ENCODE measurements around the gene PDE6A. TPM values are rescaled to one million over a fixed set of nuclear protein-coding genes. Genes with fewer than 3 reads are reported as not detected.
A peak's percentile ranks its signal among the peaks of the same experiment; 100 is the strongest.
"Not testable (repeated sequence)": the region's sequence is repeated elsewhere in the genome, so short reads cannot be mapped to it uniquely, and the experiment has no call there.

Gene PDE6A
- total RNA-seq, 1 donor from 2014 or later = 0.10 TPM

GRCh38 chr5:149895416-149896345 lies 48.9 kb downstream of the PDE6A start:
- peak; percentile 92 for DNase-seq (ENCODE audit: low read depth)

DNA sequence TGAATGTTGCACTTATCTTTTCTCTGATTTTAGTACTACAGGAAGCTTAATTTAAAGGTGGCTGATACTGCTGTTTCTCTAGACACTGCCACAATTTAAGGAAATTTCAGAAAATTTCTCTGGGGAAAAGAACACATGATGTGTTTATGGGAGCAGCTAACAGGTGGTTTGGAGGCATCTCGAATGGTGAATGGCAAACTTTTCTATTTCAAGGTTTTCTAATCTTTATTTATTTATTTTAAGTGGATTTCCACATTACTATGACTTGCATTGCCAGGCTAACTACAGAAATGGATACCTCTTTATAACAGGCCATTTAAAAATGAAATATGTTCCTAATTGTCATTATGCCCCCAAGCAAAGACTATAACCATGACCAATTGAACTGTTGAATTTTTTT lies 50.4 kb downstream of the PDE6A start:
- DNase-seq (ENCODE audit: low read depth) = no peak

DNA sequence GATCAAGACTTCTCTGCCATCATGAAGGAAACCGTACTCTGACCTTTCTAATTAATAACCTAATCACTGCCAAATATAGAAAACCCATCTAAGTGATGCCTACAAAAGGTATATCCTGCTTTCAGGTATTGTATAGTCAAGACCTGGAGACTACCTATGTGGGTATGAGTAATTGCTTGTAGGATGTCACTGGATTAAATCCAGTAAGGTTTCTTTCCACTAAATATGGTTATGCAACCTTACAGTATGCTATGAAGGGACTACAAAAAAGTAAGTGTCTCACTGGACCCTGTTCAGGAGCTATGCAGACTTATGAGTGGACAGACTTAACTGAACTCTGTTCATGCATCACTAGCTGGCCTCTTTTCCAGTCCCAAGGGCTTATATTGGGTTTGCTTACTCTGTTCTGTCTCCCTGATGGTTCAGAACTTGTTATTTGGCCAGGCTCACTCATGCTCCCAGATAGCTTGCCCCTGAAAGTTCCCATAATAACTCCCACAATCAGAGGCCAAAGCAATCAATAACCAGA lies 51.1 kb downstream of the PDE6A start:
- peak; percentile 59 for DNase-seq (ENCODE audit: low read depth)

GRCh38 chr5:149892594-149892993 lies 52.0 kb downstream of the PDE6A start:
- no peak for DNase-seq (ENCODE audit: low read depth)

GRCh38 chr5:149888280-149888679 lies 56.3 kb downstream of the PDE6A start:
- DNase-seq (ENCODE audit: low read depth) = no peak

GRCh38 chr5:149887622-149888183 lies 56.9 kb downstream of the PDE6A start:
- DNase-seq (ENCODE audit: low read depth) = peak; percentile 89

DNA sequence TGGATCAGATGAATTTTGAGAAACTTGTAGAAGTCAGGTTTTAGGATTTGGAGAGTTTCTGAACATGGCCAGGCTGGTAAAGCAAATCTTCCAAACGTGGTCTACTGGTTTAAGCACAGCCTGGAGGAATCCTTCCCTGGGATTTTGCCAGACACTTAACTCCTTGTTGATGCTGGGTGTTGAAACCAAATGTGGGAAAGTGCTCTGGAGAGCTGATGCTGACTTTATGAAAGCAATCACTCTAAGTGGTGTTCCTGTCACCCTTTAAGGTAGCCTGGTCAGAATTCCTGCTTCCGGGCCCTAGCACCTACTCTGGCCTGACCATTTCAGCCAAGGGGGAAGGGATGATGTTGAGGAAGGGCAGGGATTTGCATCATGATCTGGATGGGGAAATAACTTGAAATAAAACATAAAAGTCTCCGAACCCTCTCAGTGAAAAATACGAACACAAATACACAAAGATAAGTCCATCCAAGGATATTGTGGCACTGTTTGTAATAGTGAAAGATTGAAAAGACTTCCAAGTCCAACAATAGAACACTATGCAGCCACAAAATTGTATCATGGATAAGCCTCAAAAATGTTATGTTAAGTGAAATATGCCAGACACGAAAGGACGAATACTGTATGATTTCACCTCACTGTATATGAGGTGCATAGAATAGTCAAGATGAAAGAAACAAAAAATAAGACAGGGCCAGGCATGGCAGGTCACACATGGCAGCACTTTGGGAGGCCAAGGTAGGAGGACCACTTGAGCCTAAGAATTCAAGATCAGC lies 57.7 kb downstream of the PDE6A start:
- peak; percentile 79 for DNase-seq (ENCODE audit: low read depth)

- peak; percentile 66 for DNase-seq (ENCODE audit: low read depth)
Measured at GRCh38 chr5:149886060-149886459, 58.5 kb downstream of the PDE6A start.

DNA sequence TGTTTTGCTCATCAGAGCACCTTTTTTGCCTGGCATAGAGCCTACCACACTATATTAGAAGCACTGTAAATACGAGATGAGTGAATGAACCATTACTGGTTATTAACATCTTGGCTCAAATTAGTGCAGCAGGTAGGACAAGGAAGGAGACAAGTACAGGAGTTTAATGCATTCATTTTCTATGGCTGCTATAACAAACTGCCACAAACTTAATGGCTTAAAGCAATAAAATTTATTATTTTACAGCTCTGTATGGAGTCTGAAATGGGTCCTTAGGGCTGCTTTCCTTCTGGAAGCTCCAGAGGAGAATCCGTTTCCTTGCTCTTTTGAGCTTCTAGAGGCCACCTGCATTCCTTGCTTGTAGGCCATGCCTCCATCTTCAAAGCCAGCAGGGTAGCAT lies 59.1 kb downstream of the PDE6A start:
- DNase-seq (ENCODE audit: low read depth) = no peak

DNA sequence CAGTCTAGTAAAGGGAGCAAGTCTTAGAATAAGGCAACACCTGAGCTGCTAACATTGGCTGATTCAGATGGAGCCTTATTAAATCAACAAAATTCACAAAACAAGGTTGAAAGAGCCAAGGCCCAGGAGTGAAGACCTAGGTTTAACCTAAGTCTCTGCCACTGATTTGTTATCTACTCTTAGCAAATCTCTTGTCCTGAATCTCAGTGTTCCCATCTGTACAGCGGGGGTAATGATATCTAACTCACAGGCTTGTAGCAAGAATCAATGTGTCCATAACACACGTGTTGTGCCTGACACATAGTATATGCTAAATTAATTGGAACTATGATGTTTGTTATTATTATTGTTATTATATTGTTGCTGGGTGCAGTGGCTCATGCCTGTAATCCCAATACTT lies 61.0 kb downstream of the PDE6A start:
- no peak for DNase-seq (ENCODE audit: low read depth)

DNA sequence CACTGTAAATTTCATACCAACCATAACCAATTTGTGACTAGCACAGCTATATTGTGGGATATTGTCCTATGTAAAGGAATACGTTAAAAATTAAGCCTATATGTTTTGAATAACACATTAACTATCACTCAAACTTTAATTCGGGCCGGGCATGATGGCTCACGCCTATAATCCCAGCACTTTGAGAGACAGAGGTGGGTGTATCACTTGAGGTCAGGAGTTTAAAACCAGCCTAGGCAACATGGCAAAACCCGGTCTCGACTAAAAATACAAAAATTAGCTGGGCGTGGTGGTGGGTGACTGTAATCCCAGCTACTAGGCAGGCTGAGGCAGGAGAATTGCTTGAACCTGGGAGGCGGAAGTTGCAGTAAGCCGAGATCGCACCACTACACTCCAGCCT lies 62.0 kb downstream of the PDE6A start:
- not testable (repeated sequence) for DNase-seq (ENCODE audit: low read depth)

DNA sequence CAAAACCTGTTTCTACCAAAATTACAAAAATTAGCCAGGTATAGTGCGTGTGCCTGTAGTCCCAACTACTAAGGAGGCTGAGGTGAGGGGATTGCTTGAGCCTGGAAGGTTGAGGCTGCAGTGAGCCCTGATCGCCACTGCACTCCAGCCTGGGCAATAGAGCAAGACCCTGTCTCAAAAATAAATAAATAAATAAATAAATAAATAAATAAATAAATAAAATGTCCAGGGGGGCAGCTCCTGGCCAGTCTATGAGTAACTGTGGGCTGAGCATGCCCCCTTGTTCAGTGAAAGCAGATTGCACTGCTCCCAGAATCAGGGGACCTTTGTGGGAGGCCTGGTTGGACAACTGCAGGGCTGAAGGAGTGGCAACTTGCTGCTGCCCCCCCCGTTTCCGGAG lies 62.7 kb downstream of the PDE6A start:
- no peak for DNase-seq (ENCODE audit: low read depth)

DNA sequence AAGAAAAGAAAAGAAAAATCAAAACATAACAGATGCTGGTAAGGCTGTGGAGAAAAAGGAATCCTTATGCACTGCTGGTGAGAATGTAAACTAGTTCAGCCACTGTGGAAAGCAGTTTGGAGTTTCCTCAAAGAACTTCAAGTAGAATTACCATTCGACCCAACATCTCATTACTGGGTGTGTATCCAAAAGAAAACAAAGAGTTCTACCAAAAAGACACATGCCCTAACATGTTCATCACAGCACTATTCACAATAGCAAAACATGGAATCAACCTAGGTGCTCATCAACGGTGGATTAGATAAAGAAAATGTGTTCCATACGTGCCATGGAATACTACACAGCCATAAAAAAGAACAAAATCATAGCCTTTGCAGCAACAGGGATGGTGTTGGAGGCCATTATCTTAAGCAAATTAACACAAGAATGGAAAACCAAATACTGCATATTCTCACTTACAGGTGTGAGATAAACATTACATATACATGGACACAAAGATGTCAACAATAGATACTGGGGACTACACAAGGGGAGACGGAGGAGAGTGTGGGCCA lies 63.4 kb downstream of the PDE6A start:
- no peak for DNase-seq (ENCODE audit: low read depth)

GRCh38 chr5:149879593-149879992 lies 65.0 kb downstream of the PDE6A start:
- DNase-seq (ENCODE audit: low read depth) = not testable (repeated sequence)

GRCh38 chr5:149878371-149878770 lies 66.2 kb downstream of the PDE6A start:
- peak; percentile 57 for DNase-seq (ENCODE audit: low read depth)

DNA sequence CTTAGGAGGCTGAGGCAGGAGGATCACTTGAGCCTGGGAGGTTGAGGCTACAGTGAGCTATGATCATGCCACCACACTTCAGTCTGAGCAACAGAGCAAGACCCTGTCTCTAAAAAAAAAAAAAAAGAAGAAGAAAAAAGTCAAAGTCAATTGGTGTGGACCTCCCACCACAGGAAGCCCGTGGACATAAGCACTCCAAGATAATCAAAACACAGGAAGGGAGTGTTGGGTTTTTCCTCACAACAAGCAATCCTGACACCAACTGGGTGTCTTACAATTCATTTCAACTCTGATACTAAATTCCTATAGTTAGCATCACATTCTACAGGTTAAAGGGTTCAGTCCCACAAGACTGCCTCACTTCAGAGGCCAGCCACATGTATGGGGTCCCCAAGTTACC lies 70.7 kb downstream of the PDE6A start:
- no peak for DNase-seq (ENCODE audit: low read depth)

GRCh38 chr5:149872351-149873040 lies 72.1 kb downstream of the PDE6A start:
- DNase-seq (ENCODE audit: low read depth) = no peak

DNA sequence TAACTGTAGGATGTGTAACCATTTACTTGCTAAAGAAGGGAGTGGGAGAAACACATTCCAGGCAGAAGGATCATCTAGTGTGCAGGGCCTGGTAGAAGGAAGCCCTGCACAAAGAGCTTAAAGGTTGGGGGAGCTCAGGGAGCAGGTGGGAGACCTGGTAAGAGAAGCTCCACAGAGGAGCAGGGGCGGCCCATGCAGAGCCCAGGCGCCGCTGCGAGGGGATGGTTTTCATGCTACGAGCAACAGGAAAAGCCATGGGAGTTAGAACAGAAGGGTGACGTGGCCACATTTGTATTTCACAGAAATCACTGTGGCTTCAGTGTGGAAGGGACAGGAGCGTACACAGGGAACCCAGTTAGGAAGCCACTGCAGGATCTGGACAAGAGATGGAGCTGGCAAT lies 73.1 kb downstream of the PDE6A start:
- DNase-seq (ENCODE audit: low read depth) = no peak

- no peak for DNase-seq (ENCODE audit: low read depth)
Measured at GRCh38 chr5:149870697-149871096, 73.9 kb downstream of the PDE6A start.

DNA sequence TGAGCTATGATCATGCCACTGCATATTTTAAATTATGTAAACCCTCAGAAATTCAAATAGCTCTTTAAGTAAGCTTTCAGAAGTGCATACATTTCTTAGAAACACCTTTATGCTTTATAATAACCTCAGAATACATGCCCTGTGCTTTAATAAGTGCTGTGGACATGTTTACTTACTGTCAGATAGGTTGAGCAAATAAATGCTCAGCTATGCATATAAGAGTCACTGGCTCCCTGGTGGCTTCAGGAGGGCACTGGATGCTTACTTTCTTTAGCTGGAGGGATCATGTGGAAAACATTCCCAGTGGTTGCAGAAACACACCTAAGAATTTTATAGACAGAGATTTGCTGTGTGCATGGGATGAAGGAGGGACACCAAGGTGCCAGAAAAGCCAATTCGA lies 74.4 kb downstream of the PDE6A start:
- no peak for DNase-seq (ENCODE audit: low read depth)

DNA sequence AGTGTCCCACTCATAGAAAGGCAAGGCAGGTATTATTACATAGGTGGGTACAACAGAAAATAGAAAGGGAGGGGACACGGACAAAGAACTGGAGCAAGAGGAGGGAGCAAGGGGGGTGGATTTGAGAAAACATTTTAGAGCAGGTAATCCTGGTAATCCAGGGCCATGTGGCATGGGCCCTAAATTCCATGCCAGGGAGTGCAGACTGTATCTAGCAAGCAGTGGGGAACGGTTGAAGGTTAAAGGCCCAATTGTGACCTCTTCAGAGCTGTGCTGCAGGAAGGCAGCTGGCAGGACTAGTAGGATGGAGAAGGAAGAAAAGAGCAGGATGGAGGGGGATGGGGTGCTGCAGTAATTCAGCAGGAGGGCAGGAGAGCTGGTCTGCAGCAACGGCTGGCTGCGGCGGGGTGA lies 75.2 kb downstream of the PDE6A start:
- DNase-seq (ENCODE audit: low read depth) = no peak

All from renal cortical epithelial cell (primary cell).